Measurements from ENCODE around the gene MARCO. TPM values are rescaled to one million over a fixed set of nuclear protein-coding genes. Genes with fewer than 3 reads are reported as not detected.

Gene MARCO
- polyA plus RNA-seq, 3 donors: 12.7 to 43.7 (median 37.7) TPM

GRCh38 chr2:118925476-118925875 lies 16.5 kb upstream of the MARCO start:
- Histone ChIP-seq H3K9ac (ENCODE audit: insufficient read depth, low read length, poor library complexity, severe bottlenecking) (peak overlapping the region; percentile 4), H3K4me3 (replicated peaks in 1 of 3; ENCODE audit: low read depth in 2 of 3, low read length in 3 of 3) (peak overlapping the region in 1 of 3 experiments; percentile 24), H3K9me3 (replicated peaks in 1 of 2; ENCODE audit: control insufficient read depth in 1 of 2, insufficient read depth in 1 of 2, low read length in 2 of 2) (no peaks in the 10 kb centered on the region), H2AFZ (ENCODE audit: insufficient read depth, low read depth, low read length, poor library complexity, severe bottlenecking) (no peak overlapping the region), H3K4me1 (ENCODE audit: control insufficient read depth in 1 of 2, insufficient read depth in 2 of 2, low read length in 2 of 2) (peaks cover 49 to 53% of the 10 kb centered on the region in 2 donors), H3K27ac (ENCODE audit: low read depth in 1 of 2, low read length in 2 of 2) (peak overlapping the region in 1 of 2 donors; percentile 64), H3K4me2 (replicated peaks; ENCODE audit: extremely low read depth, low read length, poor library complexity, severe bottlenecking) (peak overlapping the region; percentile 47), H3K36me3 (replicated peaks in 1 of 2; ENCODE audit: control insufficient read depth in 1 of 2, insufficient read depth in 2 of 2, low read length in 2 of 2) (no peaks in the 10 kb centered on the region), H4K20me1 (ENCODE audit: insufficient read depth, low read length) (no peaks in the 10 kb centered on the region), H3K27me3 (ENCODE audit: control insufficient read depth in 2 of 2, insufficient read depth in 2 of 2, low read length in 2 of 2) (no peaks in the 10 kb centered on the region), H3K79me2 (ENCODE audit: insufficient read depth, low read length) (no peaks in the 10 kb centered on the region)
- Mint-ChIP-seq H3K27me3 (ENCODE audit: low read depth in 3 of 3) (peaks cover 0 to 3% (median 3%) of the 10 kb centered on the region in 3 donors), H3K4me3 (peak overlapping the region in 1 of 2 donors; percentile 68), H3K27ac (peak overlapping the region; percentile 13 to 86 (median 72)), H3K36me3 (peaks cover 0 to 2% of the 10 kb centered on the region in 2 donors), H3K9me3 (peaks cover 0 to 10% (median 5%) of the 10 kb centered on the region in 7 donors), H3K4me1 (peaks cover 48% of the 10 kb centered on the region)
- intact Hi-C loops (cut with micrococcal nuclease): no loop called here
- no CpG with 5 or more reads among the region's 5 CpGs for WGBS (ENCODE audit: insufficient coverage)
- DNase-seq: peak in 1 of 3 donors; percentile 27
- no peak for TF ChIP-seq CTCF (IDR thresholded peaks at IDR 0.05)

- H3K4me1 Mint-ChIP-seq: peaks cover 48% of the 10 kb centered on the region
- H3K27me3 Mint-ChIP-seq (ENCODE audit: low read depth in 3 of 3): peaks cover 0 to 3% (median 3%) of the 10 kb centered on the region in 3 donors
Measured at GRCh38 chr2:118925981-118926380, 16.0 kb upstream of the MARCO start.

More at GRCh38 chr2:118925981-118926380, 16.0 kb upstream of the MARCO start:
- WGBS (ENCODE audit: insufficient coverage): no CpG with 5 or more reads among the region's 1 CpG
- Mint-ChIP-seq H3K9me3 (peaks cover 0 to 13% (median 5%) of the 10 kb centered on the region in 7 donors), H3K4me3 (peak overlapping the region in 1 of 2 donors; percentile 68), H3K27ac (peak overlapping the region; percentile 64 to 86 (median 72)), H3K36me3 (peaks cover 0 to 2% of the 10 kb centered on the region in 2 donors)
- Histone ChIP-seq H3K4me2 (replicated peaks; ENCODE audit: extremely low read depth, low read length, poor library complexity, severe bottlenecking) (peak overlapping the region; percentile 47), H3K36me3 (replicated peaks in 1 of 2; ENCODE audit: control insufficient read depth in 1 of 2, insufficient read depth in 2 of 2, low read length in 2 of 2) (no peaks in the 10 kb centered on the region), H3K27me3 (ENCODE audit: control insufficient read depth in 2 of 2, insufficient read depth in 2 of 2, low read length in 2 of 2) (no peaks in the 10 kb centered on the region), H3K9me3 (replicated peaks in 1 of 2; ENCODE audit: control insufficient read depth in 1 of 2, insufficient read depth in 1 of 2, low read length in 2 of 2) (no peaks in the 10 kb centered on the region), H3K4me3 (replicated peaks in 1 of 3; ENCODE audit: low read depth in 2 of 3, low read length in 3 of 3) (peak overlapping the region in 1 of 3 experiments; percentile 24), H3K9ac (ENCODE audit: insufficient read depth, low read length, poor library complexity, severe bottlenecking) (peak overlapping the region; percentile 4), H4K20me1 (ENCODE audit: insufficient read depth, low read length) (no peaks in the 10 kb centered on the region), H3K4me1 (ENCODE audit: control insufficient read depth in 1 of 2, insufficient read depth in 2 of 2, low read length in 2 of 2) (peaks cover 49 to 53% of the 10 kb centered on the region in 2 donors), H3K27ac (ENCODE audit: low read depth in 1 of 2, low read length in 2 of 2) (peak overlapping the region in 1 of 2 donors; percentile 64), H2AFZ (ENCODE audit: insufficient read depth, low read depth, low read length, poor library complexity, severe bottlenecking) (no peak overlapping the region), H3K79me2 (ENCODE audit: insufficient read depth, low read length) (no peaks in the 10 kb centered on the region)
- DNase-seq: peak in 2 of 3 donors; percentile 28 to 37
- TF ChIP-seq CTCF (IDR thresholded peaks at IDR 0.05): no peak
- intact Hi-C loops (cut with micrococcal nuclease): no loop called here

Data from CD14-positive monocyte (primary cell).